ENCODE results near the gene CSNK2A2.

The CSNK2A2 gene

GRCh38 chr16:58198803-58199411 is 1.0 kb upstream of the CSNK2A2 start:
- no peak for DNase-seq (ENCODE audit: low read depth)

- DNase-seq (ENCODE audit: low read depth) = no peak
These were observed 443 bp downstream of the CSNK2A2 start for GRCh38 chr16:58197314-58198012.

- DNase-seq (ENCODE audit: low read depth) = no peak
These were observed 1.0 kb downstream of the CSNK2A2 start for GRCh38 chr16:58196898-58197313.

GRCh38 chr16:58195771-58196170 is 2.1 kb downstream of the CSNK2A2 start:
- no peak for DNase-seq (ENCODE audit: low read depth)

- DNase-seq (ENCODE audit: low read depth) = no peak
These were observed 2.6 kb downstream of the CSNK2A2 start for GRCh38 chr16:58195344-58195743.

GRCh38 chr16:58194790-58195189 is 3.1 kb downstream of the CSNK2A2 start:
- no peak for DNase-seq (ENCODE audit: low read depth)

- DNase-seq (ENCODE audit: low read depth) = no peak
These were observed 10.1 kb downstream of the CSNK2A2 start for GRCh38 chr16:58187665-58188421.

- no peak for DNase-seq (ENCODE audit: low read depth)
These were observed 10.8 kb downstream of the CSNK2A2 start for GRCh38 chr16:58187092-58187491.

GRCh38 chr16:58186176-58186944 is 11.5 kb downstream of the CSNK2A2 start:
- DNase-seq (ENCODE audit: low read depth) = no peak

GRCh38 chr16:58177353-58177710 is 20.6 kb downstream of the CSNK2A2 start:
- DNase-seq (ENCODE audit: low read depth) = no peak

GRCh38 chr16:58176608-58177352 is 21.1 kb downstream of the CSNK2A2 start:
- DNase-seq (ENCODE audit: low read depth) = no peak

- DNase-seq (ENCODE audit: low read depth) = no peak
These were observed 27.7 kb downstream of the CSNK2A2 start for GRCh38 chr16:58170223-58170622.

- no peak for DNase-seq (ENCODE audit: low read depth)
These were observed 37.1 kb downstream of the CSNK2A2 start for GRCh38 chr16:58160855-58161254.

- no peak for DNase-seq (ENCODE audit: low read depth)
These were observed 39.2 kb downstream of the CSNK2A2 start for GRCh38 chr16:58158725-58159124.

GRCh38 chr16:58157951-58158540 is 39.9 kb downstream of the CSNK2A2 start:
- DNase-seq (ENCODE audit: low read depth) = no peak

GRCh38 chr16:58157239-58157638 is 40.7 kb downstream of the CSNK2A2 start:
- DNase-seq (ENCODE audit: low read depth) = no peak

GRCh38 chr16:58155839-58156238 is 42.1 kb downstream of the CSNK2A2 start:
- no peak for DNase-seq (ENCODE audit: low read depth)

- DNase-seq (ENCODE audit: low read depth) = no peak
These were observed 43.6 kb downstream of the CSNK2A2 start for GRCh38 chr16:58154345-58154744.

GRCh38 chr16:58152246-58152868 is 45.5 kb downstream of the CSNK2A2 start:
- no peak for DNase-seq (ENCODE audit: low read depth)

- DNase-seq (ENCODE audit: low read depth) = no peak
These were observed 49.4 kb downstream of the CSNK2A2 start for GRCh38 chr16:58148526-58148925.

GRCh38 chr16:58148099-58148498 is 49.8 kb downstream of the CSNK2A2 start:
- DNase-seq (ENCODE audit: low read depth) = no peak

All from activated T-cell treated with anti-CD3 and anti-CD28 coated beads for 1 hour (primary cell).